Measurements from ENCODE around the gene AATF.

The AATF gene

DNA sequence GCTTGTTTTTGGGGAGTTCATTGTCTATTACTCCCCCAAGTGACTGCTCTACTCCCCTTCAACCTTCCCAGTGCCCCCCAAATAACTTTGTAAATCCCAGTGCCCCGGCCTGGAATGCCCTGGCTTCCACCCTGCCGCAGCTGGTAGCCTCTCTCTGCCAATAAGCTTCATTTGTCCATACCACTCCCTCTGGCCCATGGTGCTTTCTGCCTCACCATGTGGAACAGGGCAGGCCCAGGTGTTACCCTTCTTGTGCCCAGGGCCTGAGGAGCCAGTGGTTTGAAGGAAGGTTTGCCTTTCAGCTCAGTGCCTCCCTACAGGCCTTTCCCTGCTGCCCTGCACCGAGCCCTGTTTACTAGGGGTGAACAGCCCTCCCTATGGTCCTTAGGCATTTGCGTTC, 134.2 kb downstream of the AATF start:
- Histone ChIP-seq H2AFZ (ENCODE audit: insufficient read depth, low read length, poor library complexity) (no peak overlapping the region), H2BK120ac (ENCODE audit: insufficient read depth, low read length, poor library complexity) (no peak overlapping the region), H4K91ac (ENCODE audit: low read depth, low read length) (no peak overlapping the region), H3K14ac (ENCODE audit: low read length) (no peak overlapping the region), H3K36me3 (ENCODE audit: control insufficient read depth in 1 of 2, insufficient read depth in 2 of 2, low read length in 2 of 2) (peaks cover 23 to 24% of the 10 kb centered on the region in 2 experiments), H3K23ac (ENCODE audit: low read length) (no peak overlapping the region), H3K9me3 (ENCODE audit: insufficient read depth, low read depth, low read length) (no peaks in the 10 kb centered on the region), H3K9ac (ENCODE audit: low read length) (no peak overlapping the region), H3K27me3 (ENCODE audit: insufficient read depth, low read length) (no peaks in the 10 kb centered on the region), H2BK12ac (ENCODE audit: low read length) (no peak overlapping the region), H3K4me1 (ENCODE audit: control insufficient read depth in 1 of 2, insufficient read depth in 2 of 2, low read length in 2 of 2) (no peaks in the 10 kb centered on the region), H3K79me1 (ENCODE audit: low read length) (no peaks in the 10 kb centered on the region), H4K8ac (ENCODE audit: low read depth, low read length) (no peak overlapping the region), H3K4me2 (ENCODE audit: low read length) (no peak overlapping the region), H3K27ac (ENCODE audit: low read depth, low read length) (no peak overlapping the region), H4K12ac (ENCODE audit: low read depth, low read length) (no peak overlapping the region), H3K4ac (ENCODE audit: low read depth, low read length) (no peak overlapping the region), H3K79me2 (ENCODE audit: control insufficient read depth, insufficient read depth, low read length, poor library complexity) (no peaks in the 10 kb centered on the region), H2AK5ac (ENCODE audit: low read length) (no peak overlapping the region), H3K4me3 (ENCODE audit: low read depth, low read length) (no peak overlapping the region), H3K18ac (ENCODE audit: low read length) (no peak overlapping the region), H2BK5ac (ENCODE audit: low read depth, low read length, poor library complexity) (no peak overlapping the region)
- DNase-seq, result no peak
- no CpG with 5 or more reads among the region's 4 CpGs for WGBS (ENCODE audit: extremely low coverage, insufficient coverage, insufficient read length)

DNA sequence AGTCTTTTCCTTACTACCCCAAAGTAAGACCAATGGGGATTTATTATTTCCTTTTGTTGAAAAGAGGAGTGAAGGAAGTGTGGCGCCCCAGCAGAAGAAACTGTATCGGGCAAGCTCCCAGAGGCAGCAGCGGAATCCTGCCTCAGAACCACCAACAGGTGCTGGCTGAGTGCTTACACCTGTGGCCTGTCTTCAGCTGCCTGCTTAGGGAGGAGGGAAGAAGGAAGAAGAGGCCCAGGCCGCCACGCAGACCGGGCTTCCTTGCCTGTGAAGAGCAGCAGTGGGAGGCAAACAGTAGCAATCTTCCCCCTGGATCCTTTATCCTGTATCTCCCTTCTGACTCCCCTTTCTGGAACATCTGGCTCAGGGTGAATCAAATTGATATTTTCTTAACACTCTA, 134.7 kb downstream of the AATF start:
- Histone ChIP-seq H3K27ac (ENCODE audit: low read depth, low read length) (no peak overlapping the region), H2AK5ac (ENCODE audit: low read length) (no peak overlapping the region), H3K4me2 (ENCODE audit: low read length) (no peak overlapping the region), H3K9me3 (ENCODE audit: insufficient read depth, low read depth, low read length) (no peaks in the 10 kb centered on the region), H4K8ac (ENCODE audit: low read depth, low read length) (no peak overlapping the region), H3K79me1 (ENCODE audit: low read length) (no peaks in the 10 kb centered on the region), H3K27me3 (ENCODE audit: insufficient read depth, low read length) (no peaks in the 10 kb centered on the region), H2AFZ (ENCODE audit: insufficient read depth, low read length, poor library complexity) (no peak overlapping the region), H3K9ac (ENCODE audit: low read length) (no peak overlapping the region), H2BK120ac (ENCODE audit: insufficient read depth, low read length, poor library complexity) (no peak overlapping the region), H3K18ac (ENCODE audit: low read length) (no peak overlapping the region), H3K4me1 (ENCODE audit: control insufficient read depth in 1 of 2, insufficient read depth in 2 of 2, low read length in 2 of 2) (no peaks in the 10 kb centered on the region), H4K12ac (ENCODE audit: low read depth, low read length) (no peak overlapping the region), H3K79me2 (ENCODE audit: control insufficient read depth, insufficient read depth, low read length, poor library complexity) (no peaks in the 10 kb centered on the region), H3K14ac (ENCODE audit: low read length) (no peak overlapping the region), H2BK5ac (ENCODE audit: low read depth, low read length, poor library complexity) (no peak overlapping the region), H3K23ac (ENCODE audit: low read length) (no peak overlapping the region), H3K4ac (ENCODE audit: low read depth, low read length) (no peak overlapping the region), H3K36me3 (ENCODE audit: control insufficient read depth in 1 of 2, insufficient read depth in 2 of 2, low read length in 2 of 2) (peaks cover 23 to 24% of the 10 kb centered on the region in 2 experiments), H4K91ac (ENCODE audit: low read depth, low read length) (no peak overlapping the region), H2BK12ac (ENCODE audit: low read length) (no peak overlapping the region), H3K4me3 (ENCODE audit: low read depth, low read length) (no peak overlapping the region)
- no CpG with 5 or more reads among the region's 6 CpGs for WGBS (ENCODE audit: extremely low coverage, insufficient coverage, insufficient read length)
- DNase-seq, result no peak

DNA sequence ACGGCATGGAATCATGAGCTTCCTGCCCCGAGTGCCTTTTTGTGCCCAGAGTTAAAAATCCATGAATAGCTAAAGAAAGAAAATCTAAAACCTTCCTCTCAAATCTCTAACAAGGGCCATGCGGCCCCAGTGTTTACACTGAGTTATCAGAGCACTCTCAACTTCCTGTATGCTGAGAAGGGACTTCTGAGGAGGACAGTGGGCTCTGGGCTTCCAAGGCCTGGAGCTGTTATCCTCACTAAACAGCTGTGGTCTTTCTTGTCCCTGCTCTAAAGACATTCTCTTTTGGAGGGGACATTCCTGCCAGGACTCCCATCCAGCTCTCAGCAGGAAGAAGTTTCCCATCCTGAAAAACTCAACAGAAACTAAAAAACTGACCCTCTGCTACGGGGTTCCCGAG, 135.6 kb downstream of the AATF start:
- Histone ChIP-seq H4K8ac (ENCODE audit: low read depth, low read length) (no peak overlapping the region), H2BK5ac (ENCODE audit: low read depth, low read length, poor library complexity) (no peak overlapping the region), H3K18ac (ENCODE audit: low read length) (no peak overlapping the region), H3K4ac (ENCODE audit: low read depth, low read length) (no peak overlapping the region), H3K79me1 (ENCODE audit: low read length) (no peaks in the 10 kb centered on the region), H3K36me3 (ENCODE audit: control insufficient read depth in 1 of 2, insufficient read depth in 2 of 2, low read length in 2 of 2) (peaks cover 23 to 28% of the 10 kb centered on the region in 2 experiments), H3K79me2 (ENCODE audit: control insufficient read depth, insufficient read depth, low read length, poor library complexity) (no peaks in the 10 kb centered on the region), H4K91ac (ENCODE audit: low read depth, low read length) (no peak overlapping the region), H3K4me3 (ENCODE audit: low read depth, low read length) (no peak overlapping the region), H3K9ac (ENCODE audit: low read length) (no peak overlapping the region), H2AK5ac (ENCODE audit: low read length) (no peak overlapping the region), H2BK120ac (ENCODE audit: insufficient read depth, low read length, poor library complexity) (no peak overlapping the region), H3K27me3 (ENCODE audit: insufficient read depth, low read length) (no peaks in the 10 kb centered on the region), H3K9me3 (ENCODE audit: insufficient read depth, low read depth, low read length) (no peaks in the 10 kb centered on the region), H4K12ac (ENCODE audit: low read depth, low read length) (no peak overlapping the region), H3K4me2 (ENCODE audit: low read length) (no peak overlapping the region), H3K14ac (ENCODE audit: low read length) (no peak overlapping the region), H2AFZ (ENCODE audit: insufficient read depth, low read length, poor library complexity) (no peak overlapping the region), H3K27ac (ENCODE audit: low read depth, low read length) (no peak overlapping the region), H2BK12ac (ENCODE audit: low read length) (no peak overlapping the region), H3K23ac (ENCODE audit: low read length) (no peak overlapping the region), H3K4me1 (ENCODE audit: control insufficient read depth in 1 of 2, insufficient read depth in 2 of 2, low read length in 2 of 2) (no peaks in the 10 kb centered on the region)
- no CpG with 5 or more reads among the region's 5 CpGs for WGBS (ENCODE audit: extremely low coverage, insufficient coverage, insufficient read length)
- DNase-seq, result no peak

DNA sequence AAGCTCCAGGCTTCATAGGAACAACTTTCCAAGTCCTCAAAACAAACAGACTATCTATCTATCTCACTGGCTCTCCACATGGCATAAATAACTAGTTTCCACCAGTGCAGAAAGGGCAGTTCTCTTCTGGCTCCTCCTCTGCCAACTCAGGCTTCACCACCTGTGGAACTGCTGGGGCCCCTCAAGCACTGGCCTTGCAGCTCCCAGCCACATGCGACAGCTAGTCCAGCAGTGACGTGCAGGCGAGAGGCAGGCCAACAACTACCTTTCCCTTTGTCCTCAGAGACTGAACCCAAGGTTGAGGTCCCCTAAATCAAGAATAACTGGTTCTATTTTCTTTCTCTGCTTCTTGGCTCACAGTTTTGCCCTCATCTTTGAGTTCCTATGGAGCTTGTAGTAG, 137.6 kb downstream of the AATF start:
- no peak for DNase-seq
- WGBS (ENCODE audit: extremely low coverage, insufficient coverage, insufficient read length), result no CpG with 5 or more reads among the region's 3 CpGs
- no peak overlapping the region for H2BK12ac ChIP-seq (ENCODE audit: low read length)
- H2AK5ac ChIP-seq (ENCODE audit: low read length), result no peak overlapping the region
- H3K9ac ChIP-seq (ENCODE audit: low read length), result no peak overlapping the region
- no peaks in the 10 kb centered on the region for H3K4me1 ChIP-seq (ENCODE audit: control insufficient read depth in 1 of 2, insufficient read depth in 2 of 2, low read length in 2 of 2)
- H2BK5ac ChIP-seq (ENCODE audit: low read depth, low read length, poor library complexity), result no peak overlapping the region
- no peak overlapping the region for H4K12ac ChIP-seq (ENCODE audit: low read depth, low read length)
- H3K23ac ChIP-seq (ENCODE audit: low read length), result no peak overlapping the region
- H4K8ac ChIP-seq (ENCODE audit: low read depth, low read length), result no peak overlapping the region
- no peak overlapping the region for H3K4me3 ChIP-seq (ENCODE audit: low read depth, low read length)
- no peaks in the 10 kb centered on the region for H3K27me3 ChIP-seq (ENCODE audit: insufficient read depth, low read length)
- H4K91ac ChIP-seq (ENCODE audit: low read depth, low read length), result no peak overlapping the region
- peaks cover 26 to 32% of the 10 kb centered on the region in 2 experiments for H3K36me3 ChIP-seq (ENCODE audit: control insufficient read depth in 1 of 2, insufficient read depth in 2 of 2, low read length in 2 of 2)
- H3K4ac ChIP-seq (ENCODE audit: low read depth, low read length), result no peak overlapping the region
- H3K9me3 ChIP-seq (ENCODE audit: insufficient read depth, low read depth, low read length), result no peaks in the 10 kb centered on the region
- H2AFZ ChIP-seq (ENCODE audit: insufficient read depth, low read length, poor library complexity), result no peak overlapping the region
- no peak overlapping the region for H3K4me2 ChIP-seq (ENCODE audit: low read length)
- H3K79me2 ChIP-seq (ENCODE audit: control insufficient read depth, insufficient read depth, low read length, poor library complexity), result no peaks in the 10 kb centered on the region
- no peak overlapping the region for H3K18ac ChIP-seq (ENCODE audit: low read length)
- no peak overlapping the region for H3K27ac ChIP-seq (ENCODE audit: low read depth, low read length)
- no peak overlapping the region for H3K14ac ChIP-seq (ENCODE audit: low read length)
- no peaks in the 10 kb centered on the region for H3K79me1 ChIP-seq (ENCODE audit: low read length)
- no peak overlapping the region for H2BK120ac ChIP-seq (ENCODE audit: insufficient read depth, low read length, poor library complexity)

Data from trophoblast cell (in vitro differentiated cells and primary cell).